ENCODE measurements around the gene CASP3. TPM values are rescaled to one million over a fixed set of nuclear protein-coding genes. Genes with fewer than 3 reads are reported as not detected.

Gene CASP3
- total RNA-seq, 2 donors from 2014 or later: 45.4 to 57.9 TPM

- H3K9me3 ChIP-seq: no peaks in the 10 kb centered on the region
- peak overlapping the region; percentile 85 for H3K4me3 ChIP-seq
- peaks cover 7% of the 10 kb centered on the region for H3K4me1 ChIP-seq
- H3K9ac ChIP-seq (ENCODE audit: low read depth in 2 of 2, low read length in 2 of 2): peak overlapping the region; percentile 85 to 97
- H3K27ac ChIP-seq: peak overlapping the region; percentile 99
- peak; percentile 60 for DNase-seq
- H3K27me3 ChIP-seq: no peaks in the 10 kb centered on the region
- no peak for TF ChIP-seq CTCF (IDR thresholded peaks at IDR 0.05)
- H3K36me3 ChIP-seq: no peaks in the 10 kb centered on the region
- intact Hi-C loops (cut with DNase I): loop anchor here (10.0 kb wide), 1 partner anchor 86 kb away; the partner anchor contains the start of gene CENPU
Observed at GRCh38 chr4:184648313-184649025, 778 bp downstream of the CASP3 start.

GRCh38 chr4:184648054-184648312 is 1.3 kb downstream of the CASP3 start:
- Histone ChIP-seq H3K36me3 (no peaks in the 10 kb centered on the region), H3K9me3 (no peaks in the 10 kb centered on the region), H3K4me3 (peak overlapping the region; percentile 85), H3K9ac (ENCODE audit: low read depth in 2 of 2, low read length in 2 of 2) (peak overlapping the region; percentile 85 to 97), H3K27me3 (no peaks in the 10 kb centered on the region), H3K27ac (peak overlapping the region; percentile 99), H3K4me1 (peaks cover 7% of the 10 kb centered on the region)
- no peak for TF ChIP-seq CTCF (IDR thresholded peaks at IDR 0.05)
- no peak for DNase-seq
- intact Hi-C loops (cut with DNase I): loop anchor here (10.0 kb wide), 1 partner anchor 87 kb away; the partner anchor contains the start of gene CENPU

- Histone ChIP-seq H3K9me3 (no peaks in the 10 kb centered on the region), H3K27me3 (no peaks in the 10 kb centered on the region), H3K9ac (ENCODE audit: low read depth in 2 of 2, low read length in 2 of 2) (peak overlapping the region; percentile 85 to 97), H3K27ac (peak overlapping the region; percentile 99), H3K36me3 (no peaks in the 10 kb centered on the region), H3K4me1 (peaks cover 7% of the 10 kb centered on the region), H3K4me3 (peak overlapping the region; percentile 85)
- DNase-seq: no peak
- intact Hi-C loops (cut with DNase I): loop anchor here (10.0 kb wide), 1 partner anchor 87 kb away; the partner anchor contains the start of gene CENPU
- no peak for TF ChIP-seq CTCF (IDR thresholded peaks at IDR 0.05)
Observed at GRCh38 chr4:184647266-184648053, 1.8 kb downstream of the CASP3 start.

- no peaks in the 10 kb centered on the region for H3K36me3 ChIP-seq
- H3K27ac ChIP-seq: peak overlapping the region; percentile 99
- peaks cover 7% of the 10 kb centered on the region for H3K4me1 ChIP-seq
- DNase-seq: peak; percentile 63
- H3K27me3 ChIP-seq: no peaks in the 10 kb centered on the region
- H3K9me3 ChIP-seq: no peaks in the 10 kb centered on the region
- intact Hi-C loops (cut with DNase I): loop anchor here (10.0 kb wide), 1 partner anchor 89 kb away; the partner anchor contains the start of gene CENPU
- TF ChIP-seq CTCF (IDR thresholded peaks at IDR 0.05): no peak
- H3K9ac ChIP-seq (ENCODE audit: low read depth in 2 of 2, low read length in 2 of 2): no peak overlapping the region
- no peak overlapping the region for H3K4me3 ChIP-seq
Observed at GRCh38 chr4:184645904-184646610, 3.2 kb downstream of the CASP3 start.

- no peaks in the 10 kb centered on the region for H3K36me3 ChIP-seq
- DNase-seq: no peak
- H3K27ac ChIP-seq: no peak overlapping the region
- TF ChIP-seq CTCF (IDR thresholded peaks at IDR 0.05): no peak
- H3K4me1 ChIP-seq: peaks cover 7% of the 10 kb centered on the region
- H3K4me3 ChIP-seq: no peak overlapping the region
- H3K9me3 ChIP-seq: no peaks in the 10 kb centered on the region
- intact Hi-C loops (cut with DNase I): loop anchor here (10.0 kb wide), 1 partner anchor 90 kb away; the partner anchor contains the start of gene CENPU
- H3K27me3 ChIP-seq: no peaks in the 10 kb centered on the region
- no peak overlapping the region for H3K9ac ChIP-seq (ENCODE audit: low read depth in 2 of 2, low read length in 2 of 2)
Observed at GRCh38 chr4:184644553-184645307, 4.5 kb downstream of the CASP3 start.
